Measurements from ENCODE around the gene TAF6.
"Not testable (repeated sequence)": the region's sequence is repeated elsewhere in the genome, so short reads cannot be mapped to it uniquely, and the experiment has no call there.

The TAF6 gene

GRCh38 chr7:100152404-100152803, 33.2 kb upstream of the TAF6 start:
- no peak for DNase-seq (ENCODE audit: low read depth)

GRCh38 chr7:100148559-100149328, 29.6 kb upstream of the TAF6 start, which contains the start of gene LAMTOR4:
Gene LAMTOR4, plus strand, starts transcription at chr7:100148918. Its CDS starts 55 bp downstream, at chr7:100148973.
- peak; percentile 98 for DNase-seq (ENCODE audit: low read depth)

GRCh38 chr7:100148225-100148558, 29.0 kb upstream of the TAF6 start:
- DNase-seq (ENCODE audit: low read depth) = no peak

- DNase-seq (ENCODE audit: low read depth) = no peak
Observed at GRCh38 chr7:100147278-100147677, 28.1 kb upstream of the TAF6 start.

- not testable (repeated sequence) for DNase-seq (ENCODE audit: low read depth)
Observed at GRCh38 chr7:100146350-100146749, 27.2 kb upstream of the TAF6 start.

- DNase-seq (ENCODE audit: low read depth) = no peak
Observed at GRCh38 chr7:100142461-100142860, 23.3 kb upstream of the TAF6 start.

- no peak for DNase-seq (ENCODE audit: low read depth)
Observed at GRCh38 chr7:100141555-100141949, 22.4 kb upstream of the TAF6 start.

GRCh38 chr7:100137851-100138760, 18.9 kb upstream of the TAF6 start:
- no peak for DNase-seq (ENCODE audit: low read depth)

- DNase-seq (ENCODE audit: low read depth) = peak; percentile 45
Observed at GRCh38 chr7:100132697-100133151, 13.6 kb upstream of the TAF6 start.

GRCh38 chr7:100132126-100132525, 13.0 kb upstream of the TAF6 start:
- no peak for DNase-seq (ENCODE audit: low read depth)

GRCh38 chr7:100130608-100131453, 11.7 kb upstream of the TAF6 start:
- DNase-seq (ENCODE audit: low read depth) = peak; percentile 73

GRCh38 chr7:100130220-100130607, 11.1 kb upstream of the TAF6 start:
- not testable (repeated sequence) for DNase-seq (ENCODE audit: low read depth)

- DNase-seq (ENCODE audit: low read depth) = no peak
Observed at GRCh38 chr7:100128637-100128963, 9.4 kb upstream of the TAF6 start.

GRCh38 chr7:100127866-100128636, 8.9 kb upstream of the TAF6 start:
- no peak for DNase-seq (ENCODE audit: low read depth)

- peak; percentile 83 for DNase-seq (ENCODE audit: low read depth)
Observed at GRCh38 chr7:100126931-100127865, 8.0 kb upstream of the TAF6 start, which contains the start of gene MBLAC1. Gene MBLAC1, plus strand, starts transcription at chr7:100126967. Its CDS starts 429 bp downstream, at chr7:100127396.

- DNase-seq (ENCODE audit: low read depth) = peak; percentile 18
Observed at GRCh38 chr7:100126239-100126930, 7.2 kb upstream of the TAF6 start.

- no peak for DNase-seq (ENCODE audit: low read depth)
Observed at GRCh38 chr7:100124301-100125230, 5.4 kb upstream of the TAF6 start.

GRCh38 chr7:100122568-100122967, 3.4 kb upstream of the TAF6 start:
- no peak for DNase-seq (ENCODE audit: low read depth)
